Measurements from ENCODE around the gene CNTNAP2.

The CNTNAP2 gene

DNA sequence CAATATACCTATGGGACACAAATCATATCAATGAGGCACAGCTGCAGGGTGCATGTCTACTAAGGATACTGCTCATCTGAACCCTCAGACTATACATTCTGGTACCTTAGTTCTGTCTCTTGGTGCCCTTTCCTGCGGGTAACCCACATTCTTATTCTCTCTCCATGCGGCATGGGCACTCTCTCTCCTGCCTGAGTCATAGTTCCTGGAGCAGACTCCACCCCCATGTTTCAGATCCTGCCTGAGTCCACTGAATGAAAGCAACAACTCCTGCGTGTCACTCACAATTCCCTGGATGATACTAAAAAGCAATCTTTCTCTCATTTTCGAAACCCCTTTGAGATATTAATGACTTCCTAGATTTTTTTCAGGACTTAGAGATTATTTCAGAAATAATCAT is 1820.8 kb downstream of the CNTNAP2 start:
- H3K4me3 ChIP-seq, result no peak overlapping the region
- no peak for DNase-seq (ENCODE audit: low spot score)
- no peak overlapping the region for H3K27ac ChIP-seq
- TF ChIP-seq, protein P1, sequence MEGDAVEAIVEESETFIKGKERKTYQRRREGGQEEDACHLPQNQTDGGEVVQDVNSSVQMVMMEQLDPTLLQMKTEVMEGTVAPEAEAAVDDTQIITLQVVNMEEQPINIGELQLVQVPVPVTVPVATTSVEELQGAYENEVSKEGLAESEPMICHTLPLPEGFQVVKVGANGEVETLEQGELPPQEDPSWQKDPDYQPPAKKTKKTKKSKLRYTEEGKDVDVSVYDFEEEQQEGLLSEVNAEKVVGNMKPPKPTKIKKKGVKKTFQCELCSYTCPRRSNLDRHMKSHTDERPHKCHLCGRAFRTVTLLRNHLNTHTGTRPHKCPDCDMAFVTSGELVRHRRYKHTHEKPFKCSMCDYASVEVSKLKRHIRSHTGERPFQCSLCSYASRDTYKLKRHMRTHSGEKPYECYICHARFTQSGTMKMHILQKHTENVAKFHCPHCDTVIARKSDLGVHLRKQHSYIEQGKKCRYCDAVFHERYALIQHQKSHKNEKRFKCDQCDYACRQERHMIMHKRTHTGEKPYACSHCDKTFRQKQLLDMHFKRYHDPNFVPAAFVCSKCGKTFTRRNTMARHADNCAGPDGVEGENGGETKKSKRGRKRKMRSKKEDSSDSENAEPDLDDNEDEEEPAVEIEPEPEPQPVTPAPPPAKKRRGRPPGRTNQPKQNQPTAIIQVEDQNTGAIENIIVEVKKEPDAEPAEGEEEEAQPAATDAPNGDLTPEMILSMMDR (IDR thresholded peaks at IDR 0.05), result no peak

DNA sequence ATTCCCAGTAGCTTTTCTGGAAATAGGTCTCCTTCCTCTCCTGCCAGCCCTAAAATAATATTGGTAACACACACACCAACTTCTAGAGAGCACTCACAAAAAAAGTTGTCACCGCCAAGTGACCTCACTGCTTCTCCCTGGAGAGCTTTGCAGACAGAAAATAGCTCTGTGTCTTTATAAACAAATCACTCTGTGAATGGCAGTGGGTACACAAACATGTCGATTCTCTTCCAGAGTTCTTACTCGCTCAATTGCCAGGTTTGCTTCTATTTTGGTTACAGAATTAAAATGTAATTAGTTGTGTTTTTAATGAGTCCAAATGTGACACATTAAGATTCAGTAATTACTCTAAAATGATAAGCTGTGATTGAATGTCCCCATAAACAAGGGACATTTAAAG is 1824.8 kb downstream of the CNTNAP2 start:
- TF ChIP-seq, protein P1 (IDR thresholded peaks at IDR 0.05), result no peak
- Histone ChIP-seq H3K27ac (no peak overlapping the region), H3K4me3 (no peak overlapping the region)
- DNase-seq (ENCODE audit: low spot score), result no peak

DNA sequence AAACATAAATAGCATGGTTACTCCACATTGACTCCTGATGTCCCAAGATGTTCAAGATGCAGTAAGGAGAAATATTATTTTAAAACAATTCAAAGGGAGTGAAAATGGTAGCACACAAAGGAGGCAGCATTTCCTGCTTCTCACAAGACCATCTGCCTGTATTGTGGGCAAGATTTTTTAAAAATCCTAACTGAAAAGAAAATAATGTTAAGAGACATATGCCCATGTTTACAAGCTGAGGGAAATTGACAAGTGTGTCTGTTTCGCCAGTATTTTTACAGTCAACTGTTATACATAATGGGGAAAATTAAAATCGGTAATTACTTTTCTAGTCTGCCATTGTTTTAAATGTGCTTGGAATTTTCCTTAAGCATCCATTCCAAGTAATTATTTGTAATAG is 1827.7 kb downstream of the CNTNAP2 start:
- Histone ChIP-seq H3K27ac (no peak overlapping the region), H3K4me3 (no peak overlapping the region)
- no peak for DNase-seq (ENCODE audit: low spot score)
- TF ChIP-seq, protein P1 (IDR thresholded peaks at IDR 0.05), result no peak

DNA sequence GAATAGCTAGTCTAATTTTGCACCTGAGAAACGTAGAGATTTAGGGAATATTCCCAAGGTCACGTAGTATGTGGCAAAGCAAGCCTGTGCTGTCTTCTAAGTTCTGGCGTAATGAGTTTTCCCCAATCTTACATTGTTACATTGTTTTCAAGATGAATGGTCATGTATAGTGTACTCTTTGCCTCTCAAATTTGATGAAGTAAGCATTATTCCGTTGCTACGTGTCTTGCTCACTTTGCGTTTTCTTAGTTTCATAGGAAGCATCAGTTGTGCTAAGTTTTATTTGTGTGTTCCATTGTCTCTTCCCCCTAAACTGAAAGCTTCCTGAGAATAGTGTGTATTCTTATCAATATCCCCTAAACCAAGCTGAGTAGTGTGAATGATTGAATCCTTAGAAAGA is 1836.3 kb downstream of the CNTNAP2 start:
- DNase-seq (ENCODE audit: low spot score), result no peak
- TF ChIP-seq, protein P1 (IDR thresholded peaks at IDR 0.05), result no peak
- Histone ChIP-seq H3K27ac (no peak overlapping the region), H3K4me3 (no peak overlapping the region)

DNA sequence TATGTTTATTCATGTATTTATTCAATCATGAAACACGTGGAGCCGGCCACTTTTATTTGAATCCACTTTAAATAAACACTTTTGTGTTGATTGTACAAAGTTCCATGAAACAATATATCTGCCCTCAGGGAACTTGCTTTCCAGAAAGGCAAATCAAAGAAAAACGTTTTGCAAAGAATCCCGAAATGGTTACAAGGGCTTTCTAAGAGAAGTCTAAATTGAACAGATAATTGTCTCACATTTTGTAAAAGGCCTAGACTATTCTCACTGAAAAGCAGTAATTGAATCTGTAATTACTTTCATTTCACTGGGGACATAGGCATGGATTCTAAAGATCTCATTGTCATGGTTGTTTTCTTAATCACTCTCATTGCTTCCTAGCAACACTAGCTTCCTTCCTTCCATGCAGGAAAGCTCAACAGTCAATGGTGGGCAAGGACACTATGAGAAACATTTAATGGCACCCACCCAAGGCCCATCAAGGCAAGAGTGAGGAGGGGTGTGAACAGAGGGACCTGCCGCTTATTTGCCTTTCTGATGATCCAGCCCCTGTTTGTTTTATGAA is 1851.5 kb downstream of the CNTNAP2 start:
- H3K4me3 ChIP-seq, result no peak overlapping the region
- DNase-seq (ENCODE audit: low spot score), result no peak
- TF ChIP-seq, protein P1 (IDR thresholded peaks at IDR 0.05), result no peak
- H3K27ac ChIP-seq, result no peak overlapping the region

DNA sequence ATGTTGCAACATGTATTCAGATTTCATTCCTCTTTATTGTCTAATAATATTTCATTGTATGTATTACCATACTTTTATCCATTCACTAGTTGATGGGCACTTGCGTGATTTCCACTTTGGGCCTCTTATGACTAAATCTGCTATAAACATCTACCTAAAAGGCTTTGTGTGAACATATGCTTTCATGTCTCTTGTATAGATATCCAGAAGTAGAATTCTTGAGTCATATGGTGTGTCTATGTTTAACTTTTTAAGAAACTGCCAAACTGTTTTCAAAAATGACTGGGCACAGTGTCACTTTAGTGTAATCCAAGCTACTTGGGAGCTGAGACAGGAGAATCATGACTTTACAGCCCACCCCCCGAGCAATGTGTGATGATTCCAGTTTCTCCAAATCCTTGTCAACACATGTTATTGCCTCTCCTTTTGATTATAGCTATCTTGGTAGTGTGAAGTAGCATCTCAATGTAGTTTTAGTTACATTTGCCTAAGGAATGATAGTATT is 1855.1 kb downstream of the CNTNAP2 start:
- Histone ChIP-seq H3K4me3 (no peak overlapping the region), H3K27ac (no peak overlapping the region)
- DNase-seq (ENCODE audit: low spot score), result no peak
- TF ChIP-seq, protein P1 (IDR thresholded peaks at IDR 0.05), result no peak

DNA sequence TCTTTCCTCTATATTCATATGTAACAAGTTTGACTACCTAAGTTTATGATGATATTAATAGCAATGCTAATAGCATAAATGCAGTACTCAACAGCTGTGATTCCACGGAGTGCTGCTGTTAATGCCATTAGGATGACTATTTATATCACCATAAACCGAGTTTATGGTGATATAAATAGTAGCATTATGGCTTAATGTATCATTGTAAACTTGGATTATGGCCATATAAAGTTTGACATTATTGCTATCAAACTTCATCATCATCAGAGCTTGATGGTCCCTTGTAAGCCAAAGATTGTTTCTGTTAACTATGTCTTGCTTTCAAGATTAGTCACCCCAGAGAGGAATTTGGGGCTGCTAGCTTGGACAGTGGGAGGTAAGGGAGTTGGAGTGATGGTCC is 1861.6 kb downstream of the CNTNAP2 start:
- no peak for DNase-seq (ENCODE audit: low spot score)
- no peak overlapping the region for H3K4me3 ChIP-seq
- TF ChIP-seq, protein P1 (IDR thresholded peaks at IDR 0.05), result no peak

More for the DNA sequence above, 1861.6 kb downstream of the CNTNAP2 start:
- no peak overlapping the region for H3K27ac ChIP-seq

All from coronary artery (tissue), 2 donors.